G401 (cell line): ENCODE results near the gene FBLN2. TPM values are rescaled to one million over a fixed set of nuclear protein-coding genes. Genes with fewer than 3 reads are reported as not detected.
A peak's percentile ranks its signal among the peaks of the same experiment; 100 is the strongest.

Source experiments
- DNase-seq: peaks from one replicate; pipeline ENCODE4 v3.0.0-alpha.2; 2015; ENCODE audit warnings: low spot score
- in situ Hi-C: cut with HindIII; loops from 2 replicates; pipeline ENCODE4 v1.10.0; 2016; ENCODE audit warnings: low sequenced_read_pairs, mixed read lengths
- total RNA-seq: library from RNA; depleted of rRNA; stranded (reverse); fragments of >200 nt; shearing (Covaris generic); gene quantifications from 2 replicates; pipeline ENCODE4 v1.2.3, GENCODE V29; 2014

Gene FBLN2
- total RNA-seq, 1 experiment from 2014 or later = 2.4 TPM

- in situ Hi-C loops = no loop called here
- no peak for DNase-seq
Observed at GRCh38 chr3:13588993-13589392, 40.1 kb downstream of the FBLN2 start.

GRCh38 chr3:13590841-13591520, 42.1 kb downstream of the FBLN2 start:
- in situ Hi-C loops = no loop called here
- peak; percentile 75 for DNase-seq

- in situ Hi-C loops = no loop called here
- DNase-seq = no peak
Observed at GRCh38 chr3:13593615-13594014, 44.7 kb downstream of the FBLN2 start.

GRCh38 chr3:13594146-13594545, 45.2 kb downstream of the FBLN2 start:
- in situ Hi-C loops = no loop called here
- DNase-seq = no peak

- DNase-seq = no peak
- in situ Hi-C loops = no loop called here
Observed at GRCh38 chr3:13594991-13595421, 46.1 kb downstream of the FBLN2 start.

GRCh38 chr3:13595485-13595884, 46.6 kb downstream of the FBLN2 start:
- no peak for DNase-seq
- in situ Hi-C loops = no loop called here

- in situ Hi-C loops = no loop called here
- DNase-seq = no peak
Observed at GRCh38 chr3:13596426-13597205, 47.7 kb downstream of the FBLN2 start.

- in situ Hi-C loops = no loop called here
- DNase-seq = no peak
Observed at GRCh38 chr3:13597661-13598060, 48.7 kb downstream of the FBLN2 start.

GRCh38 chr3:13598201-13598600, 49.3 kb downstream of the FBLN2 start:
- no peak for DNase-seq
- in situ Hi-C loops = no loop called here

GRCh38 chr3:13598926-13599886, 50.3 kb downstream of the FBLN2 start:
- no peak for DNase-seq
- in situ Hi-C loops = no loop called here

- in situ Hi-C loops = no loop called here
- no peak for DNase-seq
Observed at GRCh38 chr3:13599887-13600450, 51.0 kb downstream of the FBLN2 start.

GRCh38 chr3:13600950-13601691, 52.2 kb downstream of the FBLN2 start:
- DNase-seq = no peak
- in situ Hi-C loops = no loop called here

- in situ Hi-C loops = no loop called here
- DNase-seq = no peak
Observed at GRCh38 chr3:13601692-13602080, 52.8 kb downstream of the FBLN2 start.

- in situ Hi-C loops = no loop called here
- DNase-seq = no peak
Observed at GRCh38 chr3:13605555-13605954, 56.6 kb downstream of the FBLN2 start.

- in situ Hi-C loops = no loop called here
- no peak for DNase-seq
Observed at GRCh38 chr3:13607821-13608597, 59.1 kb downstream of the FBLN2 start.

- in situ Hi-C loops = no loop called here
- no peak for DNase-seq
Observed at GRCh38 chr3:13608969-13609725, 60.2 kb downstream of the FBLN2 start.

- in situ Hi-C loops = no loop called here
- DNase-seq = no peak
Observed at GRCh38 chr3:13610006-13610570, 61.2 kb downstream of the FBLN2 start.
